ENCODE data around the gene GINS3.

The GINS3 gene

GRCh38 chr16:58421059-58421458 lies 28.8 kb downstream of the GINS3 start:
- Histone ChIP-seq H3K4me1 (ENCODE audit: control insufficient read depth in 1 of 2, insufficient read depth in 2 of 2, low read length in 2 of 2) (no peaks in the 10 kb centered on the region), H3K27ac (ENCODE audit: low read depth, low read length) (no peak overlapping the region), H3K4me3 (ENCODE audit: low read depth in 1 of 2, low read length in 2 of 2) (no peak overlapping the region), H3K9ac (ENCODE audit: low read depth in 1 of 2, low read length in 2 of 2) (no peak overlapping the region), H3K27me3 (ENCODE audit: control insufficient read depth in 1 of 2, insufficient read depth in 2 of 2, low read length in 2 of 2) (no peaks in the 10 kb centered on the region), H3K36me3 (ENCODE audit: control insufficient read depth in 1 of 2, insufficient read depth in 2 of 2, low read length in 2 of 2) (no peaks in the 10 kb centered on the region), H3K9me3 (ENCODE audit: control insufficient read depth in 1 of 2, low read length in 2 of 2) (no peaks in the 10 kb centered on the region)

DNA sequence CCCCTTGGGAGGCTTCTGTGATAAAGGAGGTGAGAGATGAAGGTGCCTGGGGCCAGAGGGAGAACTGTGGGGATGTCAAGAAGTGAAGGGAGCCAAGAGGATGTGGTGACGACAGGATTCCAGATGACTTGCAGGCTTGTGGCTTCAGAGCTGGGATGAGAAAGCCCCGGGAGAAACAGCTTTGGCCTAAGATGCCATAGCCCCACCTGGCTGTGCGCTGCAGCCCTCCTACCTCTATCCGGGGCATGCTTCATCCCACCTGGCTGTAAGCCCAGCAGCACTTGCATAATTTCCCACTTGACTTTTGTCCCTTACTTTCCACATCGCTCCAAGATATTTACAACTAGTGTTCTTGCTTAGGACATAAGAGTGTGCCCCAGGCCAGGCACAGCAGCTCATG lies 29.3 kb downstream of the GINS3 start:
- H3K4me1 ChIP-seq (ENCODE audit: control insufficient read depth in 1 of 2, insufficient read depth in 2 of 2, low read length in 2 of 2), result no peaks in the 10 kb centered on the region
- H3K4me3 ChIP-seq (ENCODE audit: low read depth in 1 of 2, low read length in 2 of 2), result no peak overlapping the region
- no peaks in the 10 kb centered on the region for H3K36me3 ChIP-seq (ENCODE audit: control insufficient read depth in 1 of 2, insufficient read depth in 2 of 2, low read length in 2 of 2)
- no peak overlapping the region for H3K27ac ChIP-seq (ENCODE audit: low read depth, low read length)
- no peaks in the 10 kb centered on the region for H3K27me3 ChIP-seq (ENCODE audit: control insufficient read depth in 1 of 2, insufficient read depth in 2 of 2, low read length in 2 of 2)
- H3K9ac ChIP-seq (ENCODE audit: low read depth in 1 of 2, low read length in 2 of 2), result no peak overlapping the region
- no peaks in the 10 kb centered on the region for H3K9me3 ChIP-seq (ENCODE audit: control insufficient read depth in 1 of 2, low read length in 2 of 2)

DNA sequence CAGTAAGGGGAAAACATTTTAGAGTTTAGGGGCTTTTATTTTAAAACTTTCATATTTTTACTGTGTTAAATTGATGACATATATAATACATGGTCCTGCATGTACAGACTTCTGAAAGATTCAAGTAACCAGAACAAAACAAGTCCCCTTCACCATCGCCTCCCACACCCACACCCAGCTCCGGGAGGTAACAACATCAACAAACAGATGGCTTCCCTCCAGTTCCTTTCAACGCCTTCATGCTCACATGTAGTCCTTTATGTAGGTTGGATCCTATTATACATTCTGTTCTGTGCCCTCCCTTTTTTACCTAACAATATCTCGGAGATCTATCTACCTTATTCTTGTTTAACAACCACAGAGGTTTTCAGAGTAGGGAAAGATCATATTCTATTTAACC lies 30.5 kb downstream of the GINS3 start:
- no peaks in the 10 kb centered on the region for H3K27me3 ChIP-seq (ENCODE audit: control insufficient read depth in 1 of 2, insufficient read depth in 2 of 2, low read length in 2 of 2)
- no peaks in the 10 kb centered on the region for H3K9me3 ChIP-seq (ENCODE audit: control insufficient read depth in 1 of 2, low read length in 2 of 2)
- no peak overlapping the region for H3K9ac ChIP-seq (ENCODE audit: low read depth in 1 of 2, low read length in 2 of 2)
- H3K4me3 ChIP-seq (ENCODE audit: low read depth in 1 of 2, low read length in 2 of 2), result no peak overlapping the region
- peaks cover 0 to 5% of the 10 kb centered on the region in 2 donors for H3K4me1 ChIP-seq (ENCODE audit: control insufficient read depth in 1 of 2, insufficient read depth in 2 of 2, low read length in 2 of 2)
- H3K36me3 ChIP-seq (ENCODE audit: control insufficient read depth in 1 of 2, insufficient read depth in 2 of 2, low read length in 2 of 2), result no peaks in the 10 kb centered on the region
- H3K27ac ChIP-seq (ENCODE audit: low read depth, low read length), result no peak overlapping the region

GRCh38 chr16:58425245-58425644 lies 33.0 kb downstream of the GINS3 start:
- Histone ChIP-seq H3K36me3 (ENCODE audit: control insufficient read depth in 1 of 2, insufficient read depth in 2 of 2, low read length in 2 of 2) (no peaks in the 10 kb centered on the region), H3K4me1 (ENCODE audit: control insufficient read depth in 1 of 2, insufficient read depth in 2 of 2, low read length in 2 of 2) (peaks cover 0 to 5% of the 10 kb centered on the region in 2 donors), H3K4me3 (ENCODE audit: low read depth in 1 of 2, low read length in 2 of 2) (no peak overlapping the region), H3K27me3 (ENCODE audit: control insufficient read depth in 1 of 2, insufficient read depth in 2 of 2, low read length in 2 of 2) (no peaks in the 10 kb centered on the region), H3K9me3 (ENCODE audit: control insufficient read depth in 1 of 2, low read length in 2 of 2) (no peaks in the 10 kb centered on the region), H3K27ac (ENCODE audit: low read depth, low read length) (no peak overlapping the region), H3K9ac (ENCODE audit: low read depth in 1 of 2, low read length in 2 of 2) (no peak overlapping the region)

- peaks cover 0 to 5% of the 10 kb centered on the region in 2 donors for H3K4me1 ChIP-seq (ENCODE audit: control insufficient read depth in 1 of 2, insufficient read depth in 2 of 2, low read length in 2 of 2)
- H3K27ac ChIP-seq (ENCODE audit: low read depth, low read length), result no peak overlapping the region
- no peaks in the 10 kb centered on the region for H3K36me3 ChIP-seq (ENCODE audit: control insufficient read depth in 1 of 2, insufficient read depth in 2 of 2, low read length in 2 of 2)
- no peak overlapping the region for H3K4me3 ChIP-seq (ENCODE audit: low read depth in 1 of 2, low read length in 2 of 2)
- H3K27me3 ChIP-seq (ENCODE audit: control insufficient read depth in 1 of 2, insufficient read depth in 2 of 2, low read length in 2 of 2), result no peaks in the 10 kb centered on the region
- H3K9ac ChIP-seq (ENCODE audit: low read depth in 1 of 2, low read length in 2 of 2), result no peak overlapping the region
- no peaks in the 10 kb centered on the region for H3K9me3 ChIP-seq (ENCODE audit: control insufficient read depth in 1 of 2, low read length in 2 of 2)
Measured at GRCh38 chr16:58425756-58426494, 33.7 kb downstream of the GINS3 start.

DNA sequence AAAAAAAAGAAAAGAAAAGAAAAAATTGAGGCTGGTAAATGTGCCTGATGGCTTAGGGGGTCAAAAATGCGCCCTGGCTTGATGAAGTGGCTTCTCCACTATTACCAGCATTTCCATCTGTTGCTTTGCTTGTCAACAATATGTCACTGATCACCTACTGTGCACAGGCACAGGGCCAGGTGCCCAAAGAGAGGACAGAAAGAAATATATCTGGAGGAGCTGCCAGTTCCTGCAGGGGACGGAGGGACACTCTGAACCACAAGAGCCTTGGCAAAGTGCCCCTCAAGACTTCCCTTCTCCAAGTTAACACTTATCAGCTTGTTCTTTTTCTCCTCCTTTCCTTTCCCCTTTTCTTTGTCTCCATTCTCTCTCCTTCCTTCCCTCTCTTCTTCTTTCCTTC lies 34.7 kb downstream of the GINS3 start:
- peaks cover 0 to 5% of the 10 kb centered on the region in 2 donors for H3K4me1 ChIP-seq (ENCODE audit: control insufficient read depth in 1 of 2, insufficient read depth in 2 of 2, low read length in 2 of 2)
- no peaks in the 10 kb centered on the region for H3K36me3 ChIP-seq (ENCODE audit: control insufficient read depth in 1 of 2, insufficient read depth in 2 of 2, low read length in 2 of 2)
- H3K9me3 ChIP-seq (ENCODE audit: control insufficient read depth in 1 of 2, low read length in 2 of 2), result no peaks in the 10 kb centered on the region
- H3K4me3 ChIP-seq (ENCODE audit: low read depth in 1 of 2, low read length in 2 of 2), result no peak overlapping the region
- no peaks in the 10 kb centered on the region for H3K27me3 ChIP-seq (ENCODE audit: control insufficient read depth in 1 of 2, insufficient read depth in 2 of 2, low read length in 2 of 2)
- H3K27ac ChIP-seq (ENCODE audit: low read depth, low read length), result no peak overlapping the region
- H3K9ac ChIP-seq (ENCODE audit: low read depth in 1 of 2, low read length in 2 of 2), result no peak overlapping the region

GRCh38 chr16:58428621-58429542 lies 36.6 kb downstream of the GINS3 start:
- no peaks in the 10 kb centered on the region for H3K9me3 ChIP-seq (ENCODE audit: control insufficient read depth in 1 of 2, low read length in 2 of 2)

DNA sequence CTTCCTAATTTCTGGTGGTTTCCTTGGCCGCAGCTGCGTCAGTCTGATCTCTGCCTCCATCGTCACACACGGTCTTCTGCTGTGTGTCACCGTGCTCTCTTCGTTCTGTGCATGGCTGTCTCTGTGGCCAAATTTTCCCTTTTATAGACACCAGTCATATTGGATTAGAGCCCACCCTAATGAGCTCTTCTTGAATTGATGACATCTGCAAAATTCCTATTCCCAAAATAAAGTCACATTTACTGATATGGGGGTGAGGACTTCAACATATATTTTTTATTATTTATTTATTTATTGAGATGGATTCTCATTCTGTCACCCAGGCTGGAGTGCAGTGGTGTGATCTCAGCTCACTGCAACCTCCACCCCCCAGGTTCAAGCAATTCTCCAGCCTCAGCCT lies 38.4 kb downstream of the GINS3 start:
- peaks cover 0 to 5% of the 10 kb centered on the region in 2 donors for H3K4me1 ChIP-seq (ENCODE audit: control insufficient read depth in 1 of 2, insufficient read depth in 2 of 2, low read length in 2 of 2)
- H3K36me3 ChIP-seq (ENCODE audit: control insufficient read depth in 1 of 2, insufficient read depth in 2 of 2, low read length in 2 of 2), result no peaks in the 10 kb centered on the region
- H3K9ac ChIP-seq (ENCODE audit: low read depth in 1 of 2, low read length in 2 of 2), result no peak overlapping the region
- no peaks in the 10 kb centered on the region for H3K9me3 ChIP-seq (ENCODE audit: control insufficient read depth in 1 of 2, low read length in 2 of 2)
- H3K27me3 ChIP-seq (ENCODE audit: control insufficient read depth in 1 of 2, insufficient read depth in 2 of 2, low read length in 2 of 2), result no peaks in the 10 kb centered on the region
- no peak overlapping the region for H3K4me3 ChIP-seq (ENCODE audit: low read depth in 1 of 2, low read length in 2 of 2)
- H3K27ac ChIP-seq (ENCODE audit: low read depth, low read length), result no peak overlapping the region

More at GRCh38 chr16:58428621-58429542, 36.6 kb downstream of the GINS3 start:
- H3K36me3 ChIP-seq (ENCODE audit: control insufficient read depth in 1 of 2, insufficient read depth in 2 of 2, low read length in 2 of 2), result no peaks in the 10 kb centered on the region
- H3K4me3 ChIP-seq (ENCODE audit: low read depth in 1 of 2, low read length in 2 of 2), result no peak overlapping the region
- no peaks in the 10 kb centered on the region for H3K27me3 ChIP-seq (ENCODE audit: control insufficient read depth in 1 of 2, insufficient read depth in 2 of 2, low read length in 2 of 2)
- H3K27ac ChIP-seq (ENCODE audit: low read depth, low read length), result no peak overlapping the region
- no peak overlapping the region for H3K9ac ChIP-seq (ENCODE audit: low read depth in 1 of 2, low read length in 2 of 2)
- peaks cover 0 to 5% of the 10 kb centered on the region in 2 donors for H3K4me1 ChIP-seq (ENCODE audit: control insufficient read depth in 1 of 2, insufficient read depth in 2 of 2, low read length in 2 of 2)

DNA sequence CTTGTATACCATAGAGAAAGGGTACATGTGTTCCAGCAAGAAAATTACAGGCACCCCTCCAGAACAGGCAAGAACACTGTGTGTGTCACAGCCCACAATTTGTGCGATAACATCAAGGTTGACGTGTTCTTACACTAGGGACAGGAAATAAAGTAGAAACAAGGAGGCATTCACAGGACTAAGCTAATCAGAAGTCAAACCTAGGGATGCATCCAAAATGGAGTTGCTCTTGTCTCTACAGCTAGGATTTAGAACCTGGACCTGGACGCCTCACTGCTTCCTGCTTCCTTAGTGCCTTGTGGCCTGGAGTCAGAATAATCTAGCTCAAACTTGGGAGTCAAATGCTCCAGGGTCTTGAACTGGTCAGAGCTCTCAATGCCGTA lies 41.3 kb downstream of the GINS3 start:
- Histone ChIP-seq H3K27me3 (ENCODE audit: control insufficient read depth in 1 of 2, insufficient read depth in 2 of 2, low read length in 2 of 2) (no peaks in the 10 kb centered on the region), H3K4me3 (ENCODE audit: low read depth in 1 of 2, low read length in 2 of 2) (no peak overlapping the region), H3K9ac (ENCODE audit: low read depth in 1 of 2, low read length in 2 of 2) (no peak overlapping the region), H3K36me3 (ENCODE audit: control insufficient read depth in 1 of 2, insufficient read depth in 2 of 2, low read length in 2 of 2) (no peaks in the 10 kb centered on the region), H3K9me3 (ENCODE audit: control insufficient read depth in 1 of 2, low read length in 2 of 2) (no peaks in the 10 kb centered on the region), H3K4me1 (ENCODE audit: control insufficient read depth in 1 of 2, insufficient read depth in 2 of 2, low read length in 2 of 2) (no peaks in the 10 kb centered on the region), H3K27ac (ENCODE audit: low read depth, low read length) (no peak overlapping the region)

DNA sequence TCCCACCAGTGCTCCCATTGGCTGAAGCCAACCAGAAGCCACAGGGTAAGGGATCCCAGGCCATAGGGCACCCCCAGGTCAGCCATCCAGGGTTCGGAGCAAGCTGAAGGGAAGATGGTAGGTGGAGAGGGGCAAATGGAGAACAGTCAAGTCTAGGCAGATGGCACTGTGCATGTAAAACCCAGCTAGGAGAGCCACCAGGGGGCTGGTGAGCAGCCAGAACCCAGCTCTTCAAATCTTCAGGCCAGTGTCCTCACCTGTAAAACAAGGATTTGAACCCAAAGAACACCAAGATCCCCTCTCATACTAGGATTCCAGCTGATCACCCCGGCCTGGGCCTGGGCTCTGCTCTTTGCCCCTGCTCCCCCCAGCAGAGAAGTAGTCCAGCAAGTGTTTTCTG lies 43.5 kb downstream of the GINS3 start:
- H3K9ac ChIP-seq (ENCODE audit: low read depth in 1 of 2, low read length in 2 of 2), result no peak overlapping the region
- no peak overlapping the region for H3K27ac ChIP-seq (ENCODE audit: low read depth, low read length)
- H3K36me3 ChIP-seq (ENCODE audit: control insufficient read depth in 1 of 2, insufficient read depth in 2 of 2, low read length in 2 of 2), result no peaks in the 10 kb centered on the region

More for the DNA sequence above, 43.5 kb downstream of the GINS3 start:
- Histone ChIP-seq H3K4me1 (ENCODE audit: control insufficient read depth in 1 of 2, insufficient read depth in 2 of 2, low read length in 2 of 2) (no peaks in the 10 kb centered on the region), H3K27me3 (ENCODE audit: control insufficient read depth in 1 of 2, insufficient read depth in 2 of 2, low read length in 2 of 2) (no peaks in the 10 kb centered on the region), H3K4me3 (ENCODE audit: low read depth in 1 of 2, low read length in 2 of 2) (no peak overlapping the region), H3K9me3 (ENCODE audit: control insufficient read depth in 1 of 2, low read length in 2 of 2) (no peaks in the 10 kb centered on the region)
